HepG2 (cell line): ENCODE results near the gene LGALS1.

Experiments used
- CCAR2 ChIP-seq: fragments of 200-400 bp; formaldehyde crosslinking; optimal IDR thresholded peaks from 2 replicates; pipeline ENCODE3; 2018; ENCODE audit warnings: low read depth, mild to moderate bottlenecking, low read length, moderate library complexity
- DNMT1 ChIP-seq: sonication (generic); formaldehyde crosslinking; IDR thresholded peaks from 2 replicates; pipeline ENCODE4 v1.5.1; 2020; ENCODE audit warnings: mild to moderate bottlenecking, missing genetic modification reagents
- ETV6 ChIP-seq: sonication (generic); formaldehyde crosslinking; conservative IDR thresholded peaks from 2 replicates; pipeline ENCODE4 v1.4.0; 2020; ENCODE audit warnings: missing genetic modification reagents
- FOXK2 ChIP-seq: fragments of 450-650 bp; IDR thresholded peaks from 2 replicates; pipeline ENCODE4 v1.6.1; 2016
- PHF20 ChIP-seq: sonication (generic); formaldehyde crosslinking; IDR thresholded peaks from 2 replicates; pipeline ENCODE4 v1.5.0; 2020; ENCODE audit warnings: mild to moderate bottlenecking, missing genetic modification reagents
- ZKSCAN1 ChIP-seq: fragments of 150-350 bp; IDR thresholded peaks from 2 replicates; pipeline ENCODE4 v1.6.1; 2014; ENCODE audit warnings: low read length
- ZNF547 ChIP-seq: sonication (generic); formaldehyde crosslinking; IDR thresholded peaks from 2 replicates; pipeline ENCODE4 v1.5.1; 2020; ENCODE audit warnings: mild to moderate bottlenecking, missing genetic modification reagents
- TF ChIP-seq, protein P1 (sequence below): sonication (generic); formaldehyde crosslinking; conservative IDR thresholded peaks from 2 replicates; pipeline ENCODE4 v1.4.0; 2020; ENCODE audit warnings: mild to moderate bottlenecking, missing genetic modification reagents, moderate library complexity

DNA sequence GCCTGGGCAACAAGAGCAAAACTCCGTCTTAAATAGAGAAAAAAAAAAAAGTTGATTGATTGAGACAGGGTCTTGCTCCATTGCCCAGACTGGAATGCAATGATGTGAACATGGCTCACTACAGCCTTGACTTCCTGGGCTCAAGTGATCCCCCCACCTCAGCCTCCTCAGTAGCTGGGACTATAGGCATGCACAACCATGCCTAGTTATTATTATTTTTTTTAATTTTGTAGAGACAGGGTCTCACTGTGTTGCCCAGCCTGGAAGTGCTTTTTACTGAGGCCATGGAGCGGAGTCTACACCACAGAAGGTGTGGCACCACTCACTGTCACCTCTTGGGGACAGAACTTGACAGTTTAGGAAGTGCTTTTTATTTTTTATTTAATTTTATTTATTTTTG, 39.2 kb downstream of the LGALS1 start:
- no peak for TF ChIP-seq FOXK2
- TF ChIP-seq, protein P1, sequence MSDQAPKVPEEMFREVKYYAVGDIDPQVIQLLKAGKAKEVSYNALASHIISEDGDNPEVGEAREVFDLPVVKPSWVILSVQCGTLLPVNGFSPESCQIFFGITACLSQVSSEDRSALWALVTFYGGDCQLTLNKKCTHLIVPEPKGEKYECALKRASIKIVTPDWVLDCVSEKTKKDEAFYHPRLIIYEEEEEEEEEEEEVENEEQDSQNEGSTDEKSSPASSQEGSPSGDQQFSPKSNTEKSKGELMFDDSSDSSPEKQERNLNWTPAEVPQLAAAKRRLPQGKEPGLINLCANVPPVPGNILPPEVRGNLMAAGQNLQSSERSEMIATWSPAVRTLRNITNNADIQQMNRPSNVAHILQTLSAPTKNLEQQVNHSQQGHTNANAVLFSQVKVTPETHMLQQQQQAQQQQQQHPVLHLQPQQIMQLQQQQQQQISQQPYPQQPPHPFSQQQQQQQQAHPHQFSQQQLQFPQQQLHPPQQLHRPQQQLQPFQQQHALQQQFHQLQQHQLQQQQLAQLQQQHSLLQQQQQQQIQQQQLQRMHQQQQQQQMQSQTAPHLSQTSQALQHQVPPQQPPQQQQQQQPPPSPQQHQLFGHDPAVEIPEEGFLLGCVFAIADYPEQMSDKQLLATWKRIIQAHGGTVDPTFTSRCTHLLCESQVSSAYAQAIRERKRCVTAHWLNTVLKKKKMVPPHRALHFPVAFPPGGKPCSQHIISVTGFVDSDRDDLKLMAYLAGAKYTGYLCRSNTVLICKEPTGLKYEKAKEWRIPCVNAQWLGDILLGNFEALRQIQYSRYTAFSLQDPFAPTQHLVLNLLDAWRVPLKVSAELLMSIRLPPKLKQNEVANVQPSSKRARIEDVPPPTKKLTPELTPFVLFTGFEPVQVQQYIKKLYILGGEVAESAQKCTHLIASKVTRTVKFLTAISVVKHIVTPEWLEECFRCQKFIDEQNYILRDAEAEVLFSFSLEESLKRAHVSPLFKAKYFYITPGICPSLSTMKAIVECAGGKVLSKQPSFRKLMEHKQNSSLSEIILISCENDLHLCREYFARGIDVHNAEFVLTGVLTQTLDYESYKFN (CRISPR knock-in tag), result no peak
- no peak for TF ChIP-seq ZKSCAN1
- no peak for TF ChIP-seq ZNF547 (CRISPR knock-in tag)
- TF ChIP-seq PHF20 (CRISPR knock-in tag), result no peak
- TF ChIP-seq CCAR2, result no peak
- TF ChIP-seq ETV6, result no peak
- no peak for TF ChIP-seq DNMT1 (CRISPR knock-in tag)
